Measurements from ENCODE around the gene C11orf86.
"Not testable (repeated sequence)": the region's sequence is repeated elsewhere in the genome, so short reads cannot be mapped to it uniquely, and the experiment has no call there.

The C11orf86 gene

DNA sequence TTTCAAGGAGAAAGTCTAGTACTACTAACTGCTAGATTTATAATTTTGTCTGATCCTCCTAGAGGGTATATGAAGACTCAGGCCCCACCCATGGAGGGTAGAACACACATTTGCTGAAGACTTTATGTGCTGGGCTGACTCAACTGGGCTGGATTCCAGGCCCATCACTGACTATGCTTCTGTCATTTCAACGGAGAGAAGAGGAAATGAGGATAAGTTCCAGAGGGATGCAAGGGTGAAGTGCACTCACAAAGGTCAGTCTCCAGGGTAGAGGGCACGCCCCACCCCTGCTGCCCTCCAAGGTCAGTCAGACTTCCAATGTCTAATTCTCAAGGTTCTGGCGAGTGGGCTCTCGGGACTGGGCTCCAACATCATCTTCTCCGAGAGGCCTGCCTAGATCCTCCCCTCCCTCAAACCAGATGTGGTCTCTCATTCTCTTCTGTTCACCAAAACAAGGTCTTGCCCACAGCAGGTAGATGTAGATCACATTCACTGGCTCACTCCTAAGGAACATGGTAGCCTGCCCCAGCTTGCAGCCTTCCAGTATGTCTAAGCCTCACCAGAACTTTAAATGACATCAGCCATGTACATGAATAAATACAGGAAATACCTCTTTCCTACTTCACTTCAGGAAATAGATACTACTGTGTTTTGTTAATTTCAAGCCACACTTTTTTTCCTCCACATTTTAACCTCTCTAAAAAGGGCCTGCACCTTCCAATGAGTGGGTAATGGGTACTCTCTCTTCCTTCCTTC, 7.3 kb upstream of the C11orf86 start:
- DNase-seq (ENCODE audit: low read depth in 2 of 2), result no peak

DNA sequence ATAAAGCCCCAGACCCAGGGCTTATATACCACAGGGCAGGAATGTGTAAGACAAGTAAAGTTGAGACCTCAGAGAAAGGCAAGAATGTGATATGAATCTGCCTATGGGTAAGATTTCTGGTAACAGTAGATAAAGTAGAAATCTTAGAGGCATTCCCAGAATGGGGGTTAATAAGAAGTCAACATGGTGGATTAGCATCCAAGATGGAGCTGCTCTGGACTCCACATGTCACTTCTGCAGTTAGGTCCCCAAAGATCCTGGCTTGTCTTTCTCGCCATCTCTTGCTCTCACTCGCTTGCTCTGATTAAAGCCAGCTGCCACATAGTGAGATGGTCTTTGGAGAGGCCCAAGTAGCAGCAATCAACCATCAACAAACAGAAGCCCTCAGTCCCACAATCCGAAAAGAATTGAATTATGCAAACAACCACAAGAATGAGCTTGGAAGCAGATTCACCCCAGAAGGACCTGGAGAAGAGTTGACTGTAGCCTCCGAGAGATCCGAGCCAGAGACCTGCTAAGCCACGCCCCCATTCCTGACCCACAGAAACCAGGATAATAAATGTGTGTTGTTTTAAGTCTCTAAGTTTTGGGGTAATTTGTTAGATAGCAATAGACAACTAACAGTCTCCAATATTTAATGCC, 5.4 kb upstream of the C11orf86 start:
- DNase-seq (ENCODE audit: low read depth in 2 of 2), result no peak

DNA sequence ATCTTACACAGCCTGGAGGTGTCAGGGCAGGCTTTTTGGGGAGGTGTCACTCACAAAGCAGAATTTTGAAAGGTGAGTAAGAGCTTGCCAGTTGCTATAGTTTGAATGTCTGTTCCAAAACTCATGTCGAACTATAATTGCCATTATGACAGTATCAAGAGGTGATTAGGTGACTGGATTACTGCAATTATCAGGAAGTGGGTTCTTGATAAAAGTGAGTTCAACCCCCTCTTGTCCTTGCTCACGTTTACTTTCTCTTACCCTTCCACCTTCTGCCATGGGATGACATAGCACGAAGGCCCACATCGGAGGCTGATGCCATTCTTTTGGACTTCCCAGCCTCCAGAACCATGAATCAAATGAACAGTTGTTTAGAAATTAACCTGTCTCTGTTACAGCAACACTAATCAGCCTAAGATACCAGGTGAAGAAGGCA, 4.7 kb upstream of the C11orf86 start:
- no peak for DNase-seq (ENCODE audit: low read depth in 2 of 2)

DNA sequence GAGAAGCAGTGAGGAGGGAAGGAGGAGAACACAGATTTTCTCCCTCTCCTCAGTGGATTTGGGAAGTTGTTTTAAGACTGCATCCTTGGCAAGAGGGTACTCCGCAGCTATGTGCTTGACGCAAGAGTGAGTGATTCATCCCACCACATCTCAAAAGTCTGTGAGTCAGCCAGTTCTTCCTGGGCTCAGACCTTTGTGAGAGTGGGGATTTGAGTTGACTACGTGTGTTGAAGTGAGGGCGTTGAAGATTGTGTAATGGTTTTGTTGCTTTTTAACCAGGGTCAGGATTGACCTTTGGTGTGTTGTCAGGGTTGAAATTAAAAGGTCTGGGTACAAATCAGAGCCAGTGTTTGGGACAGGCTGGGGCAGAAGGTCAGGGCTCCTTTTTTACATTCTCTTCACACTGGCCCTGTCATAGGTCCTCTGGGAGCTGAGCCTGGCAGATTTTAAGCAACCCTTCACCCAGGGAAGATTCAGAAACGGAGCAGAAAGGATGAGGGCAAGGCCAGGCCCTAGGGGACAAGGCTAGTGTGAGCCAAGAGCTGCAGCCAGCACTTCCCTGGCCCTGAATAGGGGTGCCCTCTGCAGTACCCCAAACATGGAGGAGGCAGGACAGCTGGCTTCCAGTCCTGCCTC, 4.2 kb upstream of the C11orf86 start:
- DNase-seq (ENCODE audit: low read depth in 2 of 2), result peak in 1 of 2 donors; percentile 40

DNA sequence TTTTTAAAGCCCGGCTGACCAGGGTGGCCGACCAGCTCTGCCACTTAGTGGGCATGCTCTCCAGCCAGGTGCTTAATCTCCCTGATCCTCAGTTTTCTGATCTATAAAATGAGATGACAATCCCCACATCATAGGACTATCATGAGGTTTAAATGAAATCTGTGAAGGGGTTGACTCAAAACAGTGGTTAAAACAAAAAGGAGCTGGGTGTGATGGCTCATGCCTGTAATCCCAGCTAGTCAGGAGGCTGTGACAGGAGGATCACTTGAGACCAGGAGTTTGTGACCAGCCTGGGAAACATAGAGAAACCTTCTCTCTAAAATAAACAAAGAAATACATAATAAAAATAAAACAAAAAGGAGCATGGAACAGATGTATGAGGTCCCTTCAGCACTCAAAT, 3.6 kb upstream of the C11orf86 start:
- no peak for DNase-seq (ENCODE audit: low read depth in 2 of 2)

DNA sequence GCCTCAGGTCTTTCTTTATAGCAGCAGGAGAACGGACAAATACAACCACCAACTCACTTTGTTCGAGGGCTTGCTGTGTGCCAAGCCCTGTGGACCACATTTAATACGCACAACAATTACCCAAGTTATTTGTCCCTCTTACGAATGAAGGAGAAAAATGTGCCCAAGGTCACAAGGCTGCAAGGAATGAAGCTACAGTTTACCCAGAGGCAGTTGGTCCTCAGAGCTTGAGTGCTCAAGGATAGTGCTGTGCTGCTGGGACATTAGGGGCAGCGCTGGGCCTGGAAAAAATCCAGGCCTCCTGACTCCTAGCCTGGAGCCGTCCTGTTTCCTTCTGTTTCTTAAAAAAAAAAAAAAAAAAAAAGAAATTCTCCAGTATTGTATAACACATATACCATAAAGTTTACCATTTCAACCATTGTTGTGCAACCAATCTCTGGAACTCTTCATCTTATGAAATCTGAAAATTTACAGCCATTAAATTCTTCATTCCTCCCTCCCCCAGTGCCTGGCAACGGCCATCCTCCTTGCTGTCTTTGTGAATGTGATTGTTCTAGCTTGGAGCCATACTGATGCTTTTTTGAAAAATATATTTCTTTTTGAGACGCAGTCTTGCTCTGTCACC, 1.0 kb upstream of the C11orf86 start:
- DNase-seq (ENCODE audit: low read depth in 2 of 2), result no peak

DNA sequence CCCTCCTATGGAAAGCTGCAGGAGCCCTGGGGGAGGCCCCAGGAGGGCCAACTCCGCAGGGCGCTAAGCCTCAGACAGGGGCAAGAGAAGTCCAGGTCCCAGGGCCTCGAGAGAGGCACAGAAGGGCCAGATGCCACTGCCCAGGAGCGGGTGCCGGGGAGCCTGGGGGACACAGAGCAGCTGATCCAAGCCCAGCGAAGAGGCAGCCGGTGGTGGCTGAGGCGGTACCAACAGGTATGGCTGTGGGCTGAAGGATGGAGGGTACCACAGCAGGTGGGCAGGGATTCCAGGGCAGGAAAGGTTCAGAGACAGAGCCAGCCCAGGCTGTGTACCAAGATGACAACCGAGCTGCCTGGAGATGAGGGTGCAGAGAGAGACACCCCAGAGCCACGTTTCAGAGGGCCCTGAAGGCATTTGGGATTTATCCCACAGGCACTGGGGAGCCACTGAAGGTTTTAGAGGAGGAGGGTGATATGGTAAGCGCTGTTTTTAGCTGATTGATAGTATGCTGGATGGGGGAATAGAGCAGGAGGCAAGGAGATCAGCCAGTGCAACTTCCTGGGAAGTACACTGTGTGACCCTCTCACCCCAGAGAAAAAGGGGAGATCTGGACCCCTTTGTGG, 412 bp downstream of the C11orf86 start:
- DNase-seq (ENCODE audit: low read depth in 2 of 2), result no peak

DNA sequence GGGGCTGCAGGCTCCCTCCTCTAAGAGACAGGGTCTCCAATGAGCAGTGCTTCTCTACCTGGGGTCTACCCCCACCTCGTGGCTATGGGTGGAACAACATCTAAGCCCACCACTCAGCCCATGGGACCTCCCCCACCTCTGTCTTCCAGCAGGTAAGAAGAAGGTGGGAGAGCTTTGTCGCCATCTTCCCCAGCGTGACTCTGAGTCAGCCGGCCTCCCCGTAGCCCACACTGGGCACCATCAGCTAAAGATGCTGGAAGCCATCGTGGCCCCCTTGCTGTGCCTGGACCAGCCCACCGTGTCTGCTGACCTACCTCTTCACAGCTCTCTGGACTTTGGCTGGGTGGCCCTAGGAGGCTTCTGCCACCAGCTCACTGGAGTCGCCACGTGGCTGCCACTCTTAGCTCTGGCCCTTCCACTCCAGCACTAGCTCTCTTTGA, 944 bp downstream of the C11orf86 start:
- DNase-seq (ENCODE audit: low read depth in 2 of 2), result no peak

DNA sequence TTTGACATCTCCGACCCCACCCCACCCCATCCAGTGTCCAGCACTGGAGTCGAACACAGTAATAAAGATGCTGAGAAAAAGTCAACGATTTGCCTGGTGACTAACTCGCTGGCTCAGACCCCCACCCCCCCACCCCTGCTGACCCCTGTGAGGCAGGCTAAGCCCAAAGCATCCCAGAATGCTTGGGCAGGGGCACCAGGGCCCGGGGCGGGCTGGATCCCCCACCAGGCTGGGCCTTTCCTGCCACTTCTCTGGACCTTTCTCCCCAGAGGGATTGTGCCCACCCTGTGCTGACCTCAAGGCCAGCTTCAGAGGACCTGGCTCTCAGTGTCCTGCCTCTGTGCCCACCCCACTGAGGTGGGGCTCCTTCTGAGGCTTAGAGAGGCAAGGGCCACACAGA, 1.8 kb downstream of the C11orf86 start:
- DNase-seq (ENCODE audit: low read depth in 2 of 2), result no peak

DNA sequence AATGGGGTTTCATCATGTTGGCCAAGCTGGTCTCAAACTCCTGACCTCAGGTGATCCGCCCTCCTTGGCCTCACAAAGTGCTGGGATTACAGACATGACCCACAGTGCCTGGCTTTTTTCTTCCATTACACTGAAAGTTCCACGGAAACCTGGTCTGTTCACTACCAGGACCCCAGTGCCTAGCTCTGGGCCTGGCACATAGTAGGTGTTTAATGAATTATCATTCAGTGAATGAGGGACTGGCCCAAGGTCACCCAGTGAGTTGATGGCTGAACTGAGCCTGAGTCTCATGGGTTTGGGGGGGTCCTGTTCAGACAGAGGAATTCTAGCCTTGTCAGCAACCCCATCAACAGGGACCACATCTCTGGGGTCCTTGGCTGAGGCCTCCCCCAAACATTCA, 3.1 kb downstream of the C11orf86 start:
- no peak for DNase-seq (ENCODE audit: low read depth in 2 of 2)

DNA sequence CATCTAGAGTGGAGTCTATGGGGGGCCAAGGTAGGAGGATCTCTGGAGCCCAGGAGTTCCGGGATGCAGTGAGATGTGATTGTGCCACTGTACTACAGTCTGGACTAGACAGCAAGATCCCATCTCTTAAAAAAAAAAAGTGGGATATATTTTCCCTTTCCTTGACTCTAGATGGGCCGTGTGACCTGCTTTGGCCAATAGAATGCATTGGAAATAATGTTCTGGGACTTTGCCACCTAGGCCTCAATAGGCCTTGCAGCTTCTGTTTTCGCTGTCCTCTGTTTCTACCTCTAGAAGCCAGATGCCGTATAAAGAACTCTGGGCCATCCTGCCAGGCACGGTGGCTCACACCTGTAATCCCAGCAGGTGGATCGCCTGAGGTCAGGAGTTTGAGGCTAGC, 3.6 kb downstream of the C11orf86 start:
- DNase-seq (ENCODE audit: low read depth in 2 of 2), result no peak

DNA sequence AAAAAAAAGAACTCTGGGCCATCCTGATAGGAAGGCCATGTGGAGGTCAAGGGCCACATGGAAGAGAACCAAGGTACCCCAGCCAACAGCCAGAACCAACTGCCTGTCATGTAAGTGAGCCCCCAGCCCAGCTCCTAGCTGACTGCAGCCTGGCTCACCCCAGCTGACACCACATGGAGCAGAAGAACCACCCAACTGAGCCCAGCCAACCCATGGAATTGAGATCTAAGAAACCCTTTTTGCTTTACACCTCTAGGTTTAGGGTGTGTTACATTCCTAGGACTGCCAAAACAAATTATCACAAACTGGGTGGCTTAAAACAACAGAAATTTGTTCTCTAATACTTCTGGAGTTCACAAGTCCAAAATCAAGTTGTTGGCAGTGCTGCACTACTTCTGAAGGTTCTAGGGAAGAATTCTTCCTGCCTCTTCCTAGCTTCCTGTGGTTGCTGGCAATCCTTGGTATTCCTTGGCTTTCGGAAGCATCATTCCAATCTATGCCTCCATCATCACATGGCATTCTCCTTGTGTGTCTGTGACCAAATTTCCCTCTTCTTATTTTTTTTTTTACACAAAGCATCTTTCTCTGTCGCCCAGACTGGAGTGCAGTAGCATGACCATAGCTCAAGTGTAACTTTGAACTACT, 4.4 kb downstream of the C11orf86 start:
- no peak for DNase-seq (ENCODE audit: low read depth in 2 of 2)

DNA sequence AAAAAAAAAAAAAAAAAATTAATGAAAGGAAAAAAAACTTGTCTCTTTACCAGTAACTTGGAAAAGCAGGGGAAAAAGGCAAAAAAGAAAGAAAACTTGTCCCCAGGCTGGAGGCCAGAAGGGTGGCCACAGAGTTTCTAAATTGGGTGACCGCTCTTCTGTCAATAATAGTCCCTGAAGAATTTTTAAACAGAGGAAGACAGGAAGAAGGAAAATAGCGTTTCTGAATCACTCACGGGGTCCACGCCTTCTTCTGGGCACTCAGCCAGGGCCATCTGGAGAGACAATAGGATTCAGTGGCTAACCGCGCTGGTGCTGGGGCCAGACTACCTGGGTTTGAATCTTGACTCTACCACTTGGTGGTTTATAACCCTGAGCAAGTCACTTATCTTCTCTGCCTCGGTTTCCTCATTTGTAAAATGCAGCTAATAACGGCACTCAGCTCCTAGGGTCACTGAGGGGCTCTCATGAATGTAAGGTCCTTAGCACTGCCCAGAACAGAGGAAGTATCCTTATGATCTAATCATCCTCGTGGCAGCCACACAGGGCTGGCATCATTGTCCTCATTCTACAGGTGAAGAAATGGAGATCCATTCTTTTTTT, 7.0 kb downstream of the C11orf86 start:
- DNase-seq (ENCODE audit: low read depth in 2 of 2), result peak in 1 of 2 donors; percentile 23

DNA sequence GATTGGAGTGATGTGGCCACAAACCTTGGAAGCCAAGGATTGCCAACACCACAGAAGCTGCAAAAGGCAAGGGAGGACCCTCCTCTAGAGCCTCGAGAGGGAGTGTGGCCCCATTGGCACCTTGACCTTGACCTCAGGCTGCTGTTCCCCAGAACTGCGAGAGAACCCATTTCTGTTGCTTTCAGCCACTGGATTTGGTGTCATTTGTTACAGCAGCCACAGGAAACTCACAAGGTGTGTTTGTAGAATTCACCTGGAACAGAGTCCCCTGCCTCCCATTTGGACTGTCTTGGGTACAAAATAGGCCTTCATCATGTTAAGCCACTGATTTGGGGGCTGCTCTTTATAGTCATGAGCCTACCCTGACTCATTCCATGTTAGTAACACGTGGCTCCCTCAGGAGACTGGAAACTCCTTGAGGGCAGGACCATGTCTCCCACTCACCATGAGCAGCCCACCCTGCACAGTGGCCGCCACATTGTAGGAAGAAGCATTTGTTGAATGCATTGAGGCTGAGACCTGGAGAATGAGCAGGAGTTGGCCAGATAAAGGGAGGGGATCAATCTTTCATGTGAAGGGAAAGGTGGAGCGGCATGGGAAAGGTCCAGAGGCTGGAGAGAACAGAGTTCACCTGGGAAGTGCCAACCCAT, 8.3 kb downstream of the C11orf86 start:
- DNase-seq (ENCODE audit: low read depth in 2 of 2), result no peak

DNA sequence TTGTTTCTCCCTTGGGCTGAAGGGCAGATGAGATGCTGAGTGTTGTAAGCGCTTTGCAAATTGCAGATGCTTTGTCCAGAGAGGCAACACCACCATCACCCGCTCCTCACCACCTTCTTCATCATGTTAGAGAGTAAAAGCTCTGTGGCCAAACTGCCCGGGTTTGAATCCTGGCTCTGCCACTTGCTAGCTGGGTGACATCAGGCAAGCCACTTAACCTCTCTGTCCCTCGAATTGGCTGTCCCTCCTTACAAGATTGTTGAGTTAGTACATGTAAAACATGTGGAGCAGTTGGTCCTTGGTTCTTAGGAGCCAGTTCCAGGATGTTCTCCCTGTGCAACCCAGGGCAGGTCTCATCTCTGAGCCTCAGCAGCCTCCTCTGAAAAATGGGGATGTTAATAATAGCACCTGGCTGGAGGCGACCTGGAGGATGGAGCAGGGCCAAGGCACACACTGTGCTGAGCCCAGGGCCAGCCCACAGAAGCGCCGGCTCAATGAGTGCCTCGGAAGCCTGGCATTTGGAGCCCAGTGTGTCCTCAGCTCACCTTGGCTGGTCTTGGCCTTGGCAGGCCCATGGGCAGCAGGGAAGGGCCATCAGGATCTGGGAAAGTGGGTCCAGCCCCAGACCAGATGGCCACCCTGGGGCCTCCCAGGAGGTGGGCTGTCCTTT, 10.5 kb downstream of the C11orf86 start:
- no peak for DNase-seq (ENCODE audit: low read depth in 2 of 2)

DNA sequence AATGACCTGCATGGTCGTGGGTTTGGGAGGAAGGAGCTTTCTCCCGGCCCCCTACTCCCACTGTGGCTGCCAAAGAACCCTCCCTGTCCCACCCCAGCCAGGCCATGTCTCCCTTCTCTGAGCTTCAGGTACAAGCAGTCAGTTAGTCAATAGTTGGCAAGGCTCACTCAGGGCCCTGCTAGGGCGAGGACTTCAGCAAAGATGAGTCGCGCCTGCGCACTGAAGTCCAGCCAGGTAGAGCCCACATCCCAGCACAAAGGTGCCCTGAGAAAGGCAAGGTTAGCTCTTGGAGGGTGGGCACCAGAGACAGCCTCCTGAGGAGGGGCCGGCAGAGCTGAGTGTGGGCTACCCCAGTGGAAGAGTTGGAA, 11.1 kb downstream of the C11orf86 start:
- no peak for DNase-seq (ENCODE audit: low read depth in 2 of 2)

DNA sequence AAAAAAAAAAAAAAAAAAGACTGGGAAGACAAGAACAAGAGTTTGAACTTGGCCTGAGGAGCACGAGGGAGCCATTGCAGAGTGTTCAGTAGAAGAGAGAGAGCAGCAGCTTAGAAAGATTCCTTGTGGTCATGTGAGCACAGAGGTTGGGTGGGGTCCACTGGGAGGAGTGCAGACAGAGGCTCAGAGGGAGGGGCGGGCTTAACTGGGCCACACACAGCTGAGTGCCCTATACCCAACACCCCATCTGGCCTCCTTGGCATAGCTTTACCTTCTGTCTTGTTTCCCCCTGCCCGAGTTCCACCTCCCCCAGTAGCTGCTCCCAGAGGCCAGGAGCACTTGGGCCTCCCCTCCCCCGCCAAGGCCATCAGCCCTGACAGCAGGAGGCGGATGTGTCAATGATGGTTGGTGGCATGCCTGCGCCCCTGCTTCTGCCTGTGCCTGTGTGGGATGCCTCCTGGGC, 12.1 kb downstream of the C11orf86 start:
- DNase-seq (ENCODE audit: low read depth in 2 of 2), result no peak

DNA sequence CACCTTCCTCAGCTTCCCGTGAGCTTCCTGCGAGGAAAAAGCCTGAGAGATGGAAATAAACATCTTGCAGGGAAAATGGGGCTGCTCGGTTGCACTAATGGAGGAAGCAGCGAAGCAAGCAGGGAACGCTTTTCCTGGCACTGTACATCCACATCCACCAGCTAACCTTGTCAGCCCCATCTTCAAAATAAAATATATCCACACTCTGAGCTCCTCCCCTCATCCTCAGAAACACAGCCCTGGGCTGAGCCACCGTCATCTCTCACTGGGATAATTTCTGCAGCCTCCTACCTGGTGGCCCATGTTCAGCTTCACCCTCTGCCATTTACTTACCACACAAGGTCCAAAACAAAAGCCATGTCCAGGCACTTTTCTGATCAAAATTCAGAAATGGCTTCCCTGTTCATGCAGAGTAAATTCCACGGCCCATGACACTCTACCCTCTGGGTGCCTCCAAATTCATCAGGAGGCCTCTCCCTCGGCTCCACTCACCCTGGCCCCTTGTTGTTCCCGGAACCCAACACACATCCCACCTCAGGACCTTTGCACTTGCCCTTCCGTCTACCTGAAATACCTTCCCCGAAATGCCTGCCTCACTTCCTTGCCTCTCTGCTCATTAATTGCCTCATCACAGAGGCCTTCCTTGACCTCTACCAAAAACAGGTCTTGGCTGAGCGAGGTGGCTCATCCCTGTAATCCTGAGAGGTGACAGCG, 13.0 kb downstream of the C11orf86 start:
- DNase-seq (ENCODE audit: low read depth in 2 of 2), result no peak

DNA sequence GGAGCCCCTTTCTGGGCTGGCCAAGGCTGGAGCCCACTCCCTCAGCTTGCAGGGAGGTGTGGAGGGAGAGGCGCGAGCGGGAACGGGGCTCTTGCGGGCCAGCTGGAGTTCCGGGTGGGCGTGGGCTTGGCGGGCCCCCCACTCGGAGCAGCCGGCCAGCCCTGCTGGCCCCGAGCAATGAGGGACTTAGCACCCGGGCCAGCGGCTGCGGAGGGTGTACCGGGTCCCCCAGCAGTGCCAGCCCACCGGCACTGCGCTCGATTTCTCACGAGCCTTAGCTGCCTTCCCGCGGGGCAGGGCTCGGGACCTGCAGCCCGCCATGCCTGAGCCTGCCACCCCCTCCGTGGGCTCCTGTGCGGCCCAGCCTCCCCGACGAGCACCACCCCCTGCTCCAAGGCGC, 13.6 kb downstream of the C11orf86 start:
- not testable (repeated sequence) for DNase-seq (ENCODE audit: low read depth in 2 of 2)
